ENCODE measurements around the gene CDX1.

CDX1 gene

GRCh38 chr5:150146235-150146634, 20.3 kb upstream of the CDX1 start:
- Histone ChIP-seq H3K79me2 (ENCODE audit: insufficient read depth, low read length) (no peaks in the 10 kb centered on the region), H3F3A (ENCODE audit: insufficient read depth, low read length) (no peaks in the 10 kb centered on the region), H3K36me3 (ENCODE audit: insufficient read depth, low read length) (no peaks in the 10 kb centered on the region), H4K20me1 (ENCODE audit: insufficient read depth, low read length) (no peaks in the 10 kb centered on the region), H3K9ac (ENCODE audit: low read length) (no peak overlapping the region), H3K4me2 (ENCODE audit: low read length) (no peak overlapping the region), H3K4me3 (ENCODE audit: low read depth, low read length, poor library complexity, severe bottlenecking) (no peak overlapping the region), H2AFZ (ENCODE audit: low read length) (no peak overlapping the region), H3K9me3 (ENCODE audit: low read length) (no peaks in the 10 kb centered on the region), H3K9me2 (ENCODE audit: low read depth, low read length) (no peaks in the 10 kb centered on the region), H3K4me1 (ENCODE audit: insufficient read depth, low read length, severe bottlenecking) (no peaks in the 10 kb centered on the region), H3K27ac (ENCODE audit: low read depth, low read length, poor library complexity, severe bottlenecking) (no peak overlapping the region), H3K27me3 (ENCODE audit: insufficient read depth, low read length) (peaks cover 10% of the 10 kb centered on the region; the same call in 1 of the 2 replicates)
- TF ChIP-seq EZH2 (IDR thresholded peaks at IDR 0.05; ENCODE audit: borderline replicate concordance, low read length), result no peak
- TF ChIP-seq CTCF (IDR thresholded peaks at IDR 0.05; ENCODE audit: low read length), result no peak

- TF ChIP-seq CTCF (IDR thresholded peaks at IDR 0.05; ENCODE audit: low read length) (no peak), EZH2 (IDR thresholded peaks at IDR 0.05; ENCODE audit: borderline replicate concordance, low read length) (no peak)
- H3K36me3 ChIP-seq (ENCODE audit: insufficient read depth, low read length), result no peaks in the 10 kb centered on the region
- no peaks in the 10 kb centered on the region for H3F3A ChIP-seq (ENCODE audit: insufficient read depth, low read length)
- no peak overlapping the region for H2AFZ ChIP-seq (ENCODE audit: low read length)
- H3K9me2 ChIP-seq (ENCODE audit: low read depth, low read length), result no peaks in the 10 kb centered on the region
- no peaks in the 10 kb centered on the region for H3K9me3 ChIP-seq (ENCODE audit: low read length)
- H3K9ac ChIP-seq (ENCODE audit: low read length), result no peak overlapping the region
- H3K27ac ChIP-seq (ENCODE audit: low read depth, low read length, poor library complexity, severe bottlenecking), result no peak overlapping the region
- H3K27me3 ChIP-seq (ENCODE audit: insufficient read depth, low read length), result peaks cover 10% of the 10 kb centered on the region; the same call in 1 of the 2 replicates
- no peaks in the 10 kb centered on the region for H3K4me1 ChIP-seq (ENCODE audit: insufficient read depth, low read length, severe bottlenecking)
- no peak overlapping the region for H3K4me2 ChIP-seq (ENCODE audit: low read length)
- H3K79me2 ChIP-seq (ENCODE audit: insufficient read depth, low read length), result no peaks in the 10 kb centered on the region
- H3K4me3 ChIP-seq (ENCODE audit: low read depth, low read length, poor library complexity, severe bottlenecking), result no peak overlapping the region
- no peaks in the 10 kb centered on the region for H4K20me1 ChIP-seq (ENCODE audit: insufficient read depth, low read length)
Observed at GRCh38 chr5:150146862-150147601, 19.5 kb upstream of the CDX1 start.

- Histone ChIP-seq H3K79me2 (ENCODE audit: insufficient read depth, low read length) (no peaks in the 10 kb centered on the region), H3K4me2 (ENCODE audit: low read length) (no peak overlapping the region), H3K4me3 (ENCODE audit: low read depth, low read length, poor library complexity, severe bottlenecking) (no peak overlapping the region), H3F3A (ENCODE audit: insufficient read depth, low read length) (no peaks in the 10 kb centered on the region), H3K27me3 (ENCODE audit: insufficient read depth, low read length) (peaks cover 10% of the 10 kb centered on the region; the same call in 1 of the 2 replicates), H3K9me3 (ENCODE audit: low read length) (no peaks in the 10 kb centered on the region), H3K4me1 (ENCODE audit: insufficient read depth, low read length, severe bottlenecking) (no peaks in the 10 kb centered on the region), H4K20me1 (ENCODE audit: insufficient read depth, low read length) (no peaks in the 10 kb centered on the region), H3K9me2 (ENCODE audit: low read depth, low read length) (no peaks in the 10 kb centered on the region), H3K27ac (ENCODE audit: low read depth, low read length, poor library complexity, severe bottlenecking) (no peak overlapping the region), H2AFZ (ENCODE audit: low read length) (no peak overlapping the region), H3K36me3 (ENCODE audit: insufficient read depth, low read length) (no peaks in the 10 kb centered on the region), H3K9ac (ENCODE audit: low read length) (no peak overlapping the region)
- TF ChIP-seq EZH2 (IDR thresholded peaks at IDR 0.05; ENCODE audit: borderline replicate concordance, low read length) (no peak), CTCF (IDR thresholded peaks at IDR 0.05; ENCODE audit: low read length) (no peak)
Observed at GRCh38 chr5:150147670-150148069, 18.9 kb upstream of the CDX1 start.

All from OCI-LY1 (cell line).